ENCODE results near the gene REPS2.

DNA sequence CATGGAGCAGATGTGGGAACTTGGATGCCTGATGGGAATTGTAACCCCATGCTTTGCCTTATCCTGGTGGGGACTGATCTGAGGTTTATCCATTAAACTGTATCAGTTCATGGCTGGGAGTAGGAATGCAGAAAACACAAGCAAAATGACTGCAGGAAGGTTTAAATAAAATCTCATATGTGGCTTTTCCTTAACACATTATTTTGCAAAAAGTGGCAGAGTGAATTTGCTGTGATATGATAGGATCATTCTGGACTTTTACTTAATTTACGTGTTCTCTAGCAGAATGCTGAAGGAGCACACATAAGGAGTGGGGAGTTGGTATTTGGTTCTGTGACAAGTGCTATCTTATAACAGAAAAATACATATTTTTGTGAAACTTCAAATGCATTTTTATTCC, 34.8 kb downstream of the REPS2 start:
- no peak for TF ChIP-seq EZH2phosphoT487 (IDR thresholded peaks at IDR 0.05)
- TF ChIP-seq CTCF (IDR thresholded peaks at IDR 0.05): no peak
- no peak for TF ChIP-seq EZH2 (IDR thresholded peaks at IDR 0.05)
